ENCODE data around the gene PLEKHA5. TPM values are rescaled to one million over a fixed set of nuclear protein-coding genes. Genes with fewer than 3 reads are reported as not detected.

PLEKHA5 gene
- total RNA-seq, result 10 to 100 TPM; 43.7 to 72.2 (median 58.7) TPM
- polyA plus RNA-seq, result 10 to 100 TPM; 18.1 to 37.8 TPM
- long read RNA-seq, donor 1, full-length matches to known transcripts, result 13 of 70 reads
- long read RNA-seq, donor 1, partial matches to known transcripts, result 46 of 70 reads
- long read RNA-seq, donor 1, other reads (novel, unspliced or antisense), result 11 of 70 reads
- long read RNA-seq, donor 2, full-length matches to known transcripts, result 18 of 86 reads
- long read RNA-seq, donor 2, partial matches to known transcripts, result 59 of 86 reads
- long read RNA-seq, donor 2, other reads (novel, unspliced or antisense), result 9 of 86 reads
- long read RNA-seq, donor 3, full-length matches to known transcripts, result 9 of 46 reads
- long read RNA-seq, donor 3, partial matches to known transcripts, result 29 of 46 reads
- long read RNA-seq, donor 3, other reads (novel, unspliced or antisense), result 8 of 46 reads

GRCh38 chr12:19129486-19130223 is at the start of gene PLEKHA5:
TSS of gene PLEKHA5 (plus strand) at chr12:19129733. CDS start at chr12:19129800, 67 bp downstream.
- Histone ChIP-seq H3K9me3 (peaks cover 0 to 29% (median 16%) of the 10 kb centered on the region in 12 donors), H3K27me3 (no peaks in the 10 kb centered on the region), H3K36me3 (no peaks in the 10 kb centered on the region), H3K4me3 (peak within 1 kb of the TSS; percentile 70 to 96 (median 92)), H3K4me1 (peaks cover 0 to 16% (median 0%) of the 10 kb centered on the region in 12 donors), H3K27ac (peak within 1 kb of the TSS; percentile 87 to 96 (median 94))
- ATAC-seq (peak; percentile 43 to 94 (median 86)), DNase-seq (peak; percentile 77 to 88 (median 79))
- intact Hi-C loops (cut with DNase I), result loop anchor here in 9 of 10 donors (2.0 to 10.0 kb wide), 13 partner anchors 51 to 377 kb away; no protein-coding TSS in a partner anchor
- WGBS, 4 donors, result 0 to 1% (median 0%) methylated on average over 4 to 103 of the region's 103 CpGs
- TF ChIP-seq CTCF (IDR thresholded peaks at IDR 0.05), result peak in 8 of 12 donors; percentile 8 to 45 (median 26)
- TF ChIP-seq POLR2A (IDR thresholded peaks at IDR 0.05), result peak in 1 of 2 donors; percentile 30

GRCh38 chr12:19080918-19081317 is 48.6 kb upstream of the PLEKHA5 start:
- no peaks in the 10 kb centered on the region for H3K4me1 ChIP-seq
- H3K9me3 ChIP-seq, result peaks cover 0 to 7% (median 0%) of the 10 kb centered on the region in 12 donors
- H3K36me3 ChIP-seq, result no peaks in the 10 kb centered on the region
- 73 to 80% (median 74%) methylated on average over 2 of the region's 2 CpGs for WGBS, 4 donors
- no peak overlapping the region for H3K4me3 ChIP-seq
- H3K27ac ChIP-seq, result no peak overlapping the region
- DNase-seq (no peak), ATAC-seq (no peak)
- no peaks in the 10 kb centered on the region for H3K27me3 ChIP-seq
- intact Hi-C loops (cut with DNase I), result no loop called here
- no peak for TF ChIP-seq POLR2A (IDR thresholded peaks at IDR 0.05)
- no peak for TF ChIP-seq CTCF (IDR thresholded peaks at IDR 0.05)

DNA sequence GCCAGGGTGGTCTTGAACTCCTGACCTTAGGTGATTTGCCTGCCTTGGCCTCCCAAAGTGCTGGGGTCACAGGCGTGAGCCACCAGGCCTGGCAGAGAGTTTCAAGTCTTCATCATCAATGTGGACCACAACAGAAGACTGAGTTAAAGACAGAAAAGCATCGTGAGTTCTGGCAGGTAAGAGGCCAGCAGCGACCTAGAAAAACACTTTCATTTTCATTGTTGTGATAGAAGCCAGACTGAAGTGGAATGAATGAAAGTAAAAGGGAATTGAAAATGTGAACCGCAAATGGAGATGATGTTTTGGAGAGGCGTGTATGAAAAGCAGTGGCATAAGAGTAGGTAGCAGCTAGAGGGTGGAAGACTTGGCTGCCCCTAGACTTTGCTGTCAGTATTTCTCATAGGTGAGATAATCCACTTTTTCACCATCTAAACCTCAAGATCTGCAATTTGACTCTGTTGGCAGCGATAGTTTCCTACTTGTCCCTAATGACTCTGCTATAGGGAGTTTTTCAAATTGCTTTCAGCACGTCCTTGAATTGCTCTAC is 47.1 kb upstream of the PLEKHA5 start:
- Histone ChIP-seq H3K4me1 (no peaks in the 10 kb centered on the region), H3K9me3 (peaks cover 0 to 7% (median 0%) of the 10 kb centered on the region in 12 donors), H3K27me3 (no peaks in the 10 kb centered on the region), H3K4me3 (no peak overlapping the region), H3K27ac (no peak overlapping the region), H3K36me3 (no peaks in the 10 kb centered on the region)
- intact Hi-C loops (cut with DNase I), result no loop called here
- DNase-seq, result no peak
- TF ChIP-seq POLR2A (IDR thresholded peaks at IDR 0.05) (no peak), CTCF (IDR thresholded peaks at IDR 0.05) (no peak)
- 87 to 92% (median 91%) methylated on average over 7 of the region's 7 CpGs for WGBS, 4 donors
- ATAC-seq, result no peak

DNA sequence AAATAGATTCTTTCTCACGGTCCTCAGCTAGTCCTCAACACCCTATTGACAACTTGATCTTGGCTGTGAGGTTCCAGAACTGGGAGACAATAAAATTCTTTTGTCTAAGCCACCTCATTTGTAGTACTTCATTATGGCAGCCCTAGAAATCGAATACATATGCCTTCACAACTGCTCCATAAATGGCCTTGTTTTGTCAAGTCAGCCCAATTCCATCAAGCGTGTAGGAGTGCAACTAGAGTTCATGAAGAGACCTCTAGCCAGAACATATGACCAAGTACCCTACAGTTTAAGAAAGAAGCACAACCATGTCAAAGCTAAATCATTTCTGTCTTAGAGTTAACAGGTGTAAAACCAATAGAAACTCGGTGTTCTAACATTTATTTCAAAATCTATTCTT is 45.0 kb upstream of the PLEKHA5 start:
- no peaks in the 10 kb centered on the region for H3K27me3 ChIP-seq
- peaks cover 0 to 7% (median 0%) of the 10 kb centered on the region in 12 donors for H3K9me3 ChIP-seq
- no peaks in the 10 kb centered on the region for H3K36me3 ChIP-seq
- H3K27ac ChIP-seq, result no peak overlapping the region
- intact Hi-C loops (cut with DNase I), result no loop called here
- TF ChIP-seq POLR2A (IDR thresholded peaks at IDR 0.05) (no peak), CTCF (IDR thresholded peaks at IDR 0.05) (no peak)
- no peak overlapping the region for H3K4me3 ChIP-seq
- no peak for ATAC-seq
- 75 to 92% (median 86%) methylated on average over 4 of the region's 4 CpGs for WGBS, 4 donors
- H3K4me1 ChIP-seq, result no peaks in the 10 kb centered on the region
- DNase-seq, result no peak

All from heart left ventricle (tissue), 16 donors.